Fibroblast of villous mesenchyme (primary cell): ENCODE results near the gene EGF. TPM values are rescaled to one million over a fixed set of nuclear protein-coding genes. Genes with fewer than 3 reads are reported as not detected.
"Not testable (repeated sequence)": the region's sequence is repeated elsewhere in the genome, so short reads cannot be mapped to it uniquely, and the experiment has no call there.

Source experiments
- DNase-seq: peaks from one replicate; pipeline ENCODE4 v3.0.0-alpha.2; 2010; ENCODE audit warnings: low read depth
- H3K4me3 ChIP-seq: 2 replicates; pipeline ENCODE4 v1.5.1; 2011; ENCODE audit warnings: low read depth, mild to moderate bottlenecking, low read length
- CTCF ChIP-seq: IDR thresholded peaks from 2 replicates; pipeline ENCODE4 v1.5.1; 2012; ENCODE audit warnings: low read depth, mild to moderate bottlenecking, low read length; ENCODE audit not compliant: insufficient read depth
- total RNA-seq: library from RNA; depleted of rRNA; stranded (reverse); fragments of >200 nt; gene quantifications from 2 replicates; pipeline ENCODE4 v1.2.3, GENCODE V29; 2012

EGF gene
- total RNA-seq, 1 donor = 6.5 TPM

DNA sequence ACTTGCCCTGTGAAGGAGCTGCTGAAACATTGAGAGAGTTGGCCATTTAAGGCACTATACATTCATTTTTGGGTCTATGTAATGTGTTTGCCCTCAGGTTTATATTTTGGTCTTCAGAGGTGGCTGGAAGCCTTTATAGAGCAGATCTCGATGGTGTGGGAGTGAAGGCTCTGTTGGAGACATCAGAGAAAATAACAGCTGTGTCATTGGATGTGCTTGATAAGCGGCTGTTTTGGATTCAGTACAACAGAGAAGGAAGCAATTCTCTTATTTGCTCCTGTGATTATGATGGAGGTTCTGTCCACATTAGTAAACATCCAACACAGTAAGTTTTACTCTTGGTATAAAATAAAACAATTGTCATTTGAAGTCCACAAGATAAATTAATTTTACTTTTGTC lies 31.1 kb downstream of the EGF start:
- no peak overlapping the region for H3K4me3 ChIP-seq
- no peak for DNase-seq
- no peak for TF ChIP-seq CTCF

DNA sequence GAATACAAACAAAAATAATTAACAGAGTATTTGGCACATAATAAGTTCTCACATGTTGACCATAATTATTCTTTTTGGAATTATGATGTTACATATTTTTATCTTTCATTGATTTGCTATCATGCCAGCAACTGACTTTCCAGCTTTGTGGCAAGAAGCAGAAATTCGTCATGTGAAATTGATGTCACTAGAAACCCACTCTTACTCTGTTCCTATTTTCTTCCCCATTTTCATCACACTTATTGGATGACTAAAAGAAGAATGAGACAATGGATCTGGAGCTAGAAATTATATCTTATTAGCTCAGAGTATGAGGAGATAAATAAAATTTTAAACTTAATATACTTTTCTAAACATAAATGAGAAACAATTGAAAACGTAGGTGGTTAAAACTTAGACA lies 31.9 kb downstream of the EGF start:
- no peak overlapping the region for H3K4me3 ChIP-seq
- DNase-seq = no peak

GRCh38 chr4:109945056-109945455 lies 32.4 kb downstream of the EGF start:
- no peak for DNase-seq
- H3K4me3 ChIP-seq = no peak overlapping the region
- no peak for TF ChIP-seq CTCF

More for the DNA sequence above, 31.9 kb downstream of the EGF start:
- TF ChIP-seq CTCF = no peak

DNA sequence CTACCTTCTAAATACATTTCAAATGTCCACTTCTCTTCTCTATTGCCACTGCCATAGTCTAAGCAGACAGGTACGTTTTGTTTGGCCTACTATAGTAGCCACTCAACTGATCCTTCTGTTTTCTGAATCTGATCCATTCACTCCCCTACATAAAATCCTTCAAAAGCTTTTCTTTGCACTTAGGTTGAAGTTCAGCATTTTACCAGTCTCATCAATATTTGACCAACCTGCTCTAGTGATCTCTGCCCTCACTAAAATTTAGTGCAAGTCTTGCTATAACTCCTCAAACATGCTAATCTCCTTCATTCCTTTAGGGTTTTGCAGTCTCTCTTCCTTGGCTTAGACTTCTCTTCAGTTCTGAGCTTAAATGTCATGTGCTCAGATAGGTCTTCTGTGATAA lies 33.4 kb downstream of the EGF start:
- H3K4me3 ChIP-seq = no peak overlapping the region
- no peak for TF ChIP-seq CTCF
- DNase-seq = no peak

GRCh38 chr4:109947457-109947856 lies 34.8 kb downstream of the EGF start:
- no peak for TF ChIP-seq CTCF
- H3K4me3 ChIP-seq = no peak overlapping the region
- no peak for DNase-seq

DNA sequence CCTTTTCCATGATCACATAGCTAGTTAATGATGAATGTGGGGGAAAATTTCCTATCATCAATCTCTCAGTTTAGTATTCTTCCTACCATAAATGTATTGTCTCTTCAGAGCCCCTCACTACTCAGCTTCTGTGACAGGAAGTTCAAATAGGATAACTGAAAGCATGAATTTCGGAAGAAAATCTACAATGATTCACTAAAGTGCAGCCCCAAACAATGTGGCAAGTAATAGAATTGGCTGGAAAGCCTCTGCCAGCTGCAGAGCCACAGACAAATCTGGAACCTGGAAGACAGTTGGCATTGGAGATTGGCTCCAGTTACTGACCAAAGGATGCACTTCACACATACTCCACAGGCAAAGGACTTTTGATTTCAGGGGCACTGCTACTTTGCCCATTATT lies 35.2 kb downstream of the EGF start:
- no peak overlapping the region for H3K4me3 ChIP-seq
- no peak for DNase-seq
- TF ChIP-seq CTCF = no peak

- DNase-seq, H3K4me3 ChIP-seq: not testable (repeated sequence)
These were observed 36.5 kb downstream of the EGF start for GRCh38 chr4:109949099-109949718.
